ENCODE data around the gene AMTN.
A peak's percentile ranks its signal among the peaks of the same experiment; 100 is the strongest.
"Not testable (repeated sequence)": the region's sequence is repeated elsewhere in the genome, so short reads cannot be mapped to it uniquely, and the experiment has no call there.

The AMTN gene
- total RNA-seq, result 0 to 0.12 (median 0) reads per million in 18 experiments

GRCh38 chr4:70518269-70518668 lies at the start of gene AMTN:
Gene AMTN, plus strand, starts transcription at chr4:70518569. Its CDS starts 209 bp downstream, at chr4:70518778.
- DNase-seq, result no peak

- DNase-seq, result no peak
These were observed 46.5 kb upstream of the AMTN start, which contains the start of gene MUC7 for GRCh38 chr4:70471897-70472296. Gene MUC7, plus strand, starts transcription at chr4:70472197. Its CDS starts 1,825 bp downstream, at chr4:70474022.

- DNase-seq, result no peak
These were observed 44.7 kb upstream of the AMTN start for GRCh38 chr4:70473679-70474078.

DNA sequence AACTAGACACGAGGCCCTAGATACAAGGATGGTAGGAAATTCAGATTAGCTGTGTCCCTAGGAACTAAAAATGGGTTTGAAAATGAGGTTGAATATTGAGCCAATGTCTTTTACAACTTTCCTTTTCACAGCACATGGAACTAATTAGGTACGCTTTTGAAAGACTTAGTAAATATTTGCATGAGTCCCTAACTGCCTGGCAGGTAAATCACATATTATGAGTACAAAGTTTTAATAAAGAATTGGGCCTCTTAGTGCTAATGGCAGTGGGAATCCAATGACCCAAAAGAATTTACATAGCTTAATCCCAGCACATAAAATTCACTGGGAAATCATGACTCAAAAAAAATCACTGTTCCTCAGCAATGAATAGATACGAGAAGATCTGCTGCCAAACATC lies 29.6 kb upstream of the AMTN start:
- DNase-seq, result no peak

DNA sequence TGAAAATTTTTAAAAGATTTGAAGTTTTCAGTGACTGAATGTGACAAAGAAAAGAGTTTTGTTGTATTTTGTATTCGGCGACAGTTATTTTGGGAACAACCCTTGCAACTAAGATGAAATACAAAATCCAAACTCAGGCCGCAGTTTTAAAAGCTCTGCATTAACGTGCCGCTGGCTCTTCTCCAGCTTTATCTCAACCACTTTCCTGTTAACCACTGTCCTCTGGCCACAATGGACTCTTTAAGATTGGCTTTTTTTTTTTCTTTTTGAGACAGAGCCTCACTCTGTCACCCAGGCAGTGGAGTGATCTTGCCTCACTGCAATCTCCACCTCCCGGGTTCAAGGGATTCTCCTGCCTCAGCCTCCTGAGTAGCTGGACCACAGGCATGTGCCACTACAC lies 22.1 kb upstream of the AMTN start:
- no peak for DNase-seq

DNA sequence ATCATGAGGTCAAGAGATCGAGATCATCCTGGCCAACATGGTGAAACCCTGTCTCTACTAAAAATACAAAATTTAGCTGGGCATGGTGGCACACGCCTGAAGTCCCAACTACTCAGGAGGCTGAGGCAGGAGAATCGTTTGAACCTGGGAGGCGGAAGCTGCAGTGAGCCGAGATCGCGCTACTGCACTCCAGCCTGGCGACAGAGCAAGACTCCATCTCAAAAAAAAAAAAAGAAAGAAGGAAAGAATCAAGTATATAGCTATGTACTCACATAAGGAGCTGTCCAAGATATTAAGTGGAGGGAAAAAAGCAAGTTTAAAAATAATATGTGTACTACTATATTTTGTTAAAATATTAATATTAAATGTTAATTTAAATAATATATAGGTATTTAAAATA lies 16.5 kb upstream of the AMTN start:
- not testable (repeated sequence) for DNase-seq

GRCh38 chr4:70504733-70505132 lies 13.6 kb upstream of the AMTN start:
- DNase-seq, result no peak

DNA sequence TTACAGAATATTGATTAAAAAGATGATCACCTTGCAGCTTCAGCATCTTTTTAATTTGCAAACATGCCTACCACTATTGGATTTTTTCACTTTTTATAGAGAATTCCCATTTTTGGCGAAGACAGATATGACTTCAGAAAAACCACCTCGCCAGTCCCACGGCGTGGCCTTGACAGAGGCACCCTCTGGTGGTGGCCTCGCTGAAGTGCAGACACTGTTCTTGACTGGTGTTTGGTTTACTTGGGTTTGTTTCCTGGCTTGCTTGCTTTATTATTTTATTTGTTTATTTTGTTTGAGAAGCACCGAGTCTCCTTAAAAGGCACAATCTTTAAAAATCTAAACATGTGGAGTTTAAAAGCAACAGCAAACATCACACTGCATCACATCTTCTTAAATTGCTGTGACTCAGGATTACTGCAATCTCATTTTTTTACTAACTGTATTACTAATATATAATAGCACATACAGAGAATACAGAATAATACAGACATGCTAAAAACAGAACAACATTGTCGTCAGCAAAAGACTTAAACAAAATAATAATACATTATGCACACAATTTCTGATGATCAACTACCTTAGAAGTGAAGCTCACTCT lies 13.1 kb upstream of the AMTN start:
- peak; percentile 26 to 47 for DNase-seq

- no peak for DNase-seq
These were observed 9.6 kb upstream of the AMTN start for GRCh38 chr4:70508801-70509200.

GRCh38 chr4:70511365-70511764 lies 7.0 kb upstream of the AMTN start:
- no peak for DNase-seq

DNA sequence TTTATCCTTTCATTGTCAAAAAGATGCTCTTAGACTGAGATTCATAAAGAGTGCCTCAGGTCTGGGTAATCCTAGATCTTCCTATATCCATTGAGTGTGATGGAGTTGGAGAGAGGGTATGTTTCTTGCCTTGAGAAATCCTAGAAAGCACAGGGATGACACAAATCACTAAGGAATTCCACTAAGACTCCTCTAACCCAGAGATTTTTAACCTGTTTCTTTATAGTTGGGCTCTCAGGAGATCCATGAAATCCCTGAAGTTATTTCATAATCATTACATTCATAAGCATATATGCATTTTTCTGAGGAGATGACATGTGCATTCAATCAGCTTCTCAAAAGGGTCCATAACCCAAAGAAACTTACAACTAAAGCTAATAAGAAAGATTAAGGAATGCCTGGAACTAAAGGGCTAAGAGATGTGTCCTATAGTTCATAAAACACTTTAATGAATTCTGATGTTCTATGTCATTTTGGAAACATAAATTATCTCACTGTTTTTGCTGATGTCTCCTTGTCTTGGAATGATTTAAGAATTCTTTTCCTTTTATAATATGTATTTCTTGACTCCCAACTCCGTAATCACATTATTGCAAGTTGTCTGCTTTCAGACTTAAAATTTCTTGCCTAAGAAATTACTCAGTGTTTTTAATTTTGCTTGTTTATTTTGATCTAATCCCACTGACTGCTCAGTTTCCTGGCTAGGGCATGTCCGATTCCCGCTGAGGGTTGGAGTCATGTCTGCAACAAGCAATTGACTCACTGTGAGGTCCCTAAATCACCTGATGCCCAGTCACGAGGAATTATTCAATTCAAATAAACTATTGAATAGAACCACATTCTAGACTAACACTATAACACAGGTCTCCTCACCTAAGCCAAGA lies 2.8 kb upstream of the AMTN start:
- DNase-seq, result no peak

- DNase-seq, result no peak
These were observed 347 bp downstream of the AMTN start for GRCh38 chr4:70518716-70519115.

DNA sequence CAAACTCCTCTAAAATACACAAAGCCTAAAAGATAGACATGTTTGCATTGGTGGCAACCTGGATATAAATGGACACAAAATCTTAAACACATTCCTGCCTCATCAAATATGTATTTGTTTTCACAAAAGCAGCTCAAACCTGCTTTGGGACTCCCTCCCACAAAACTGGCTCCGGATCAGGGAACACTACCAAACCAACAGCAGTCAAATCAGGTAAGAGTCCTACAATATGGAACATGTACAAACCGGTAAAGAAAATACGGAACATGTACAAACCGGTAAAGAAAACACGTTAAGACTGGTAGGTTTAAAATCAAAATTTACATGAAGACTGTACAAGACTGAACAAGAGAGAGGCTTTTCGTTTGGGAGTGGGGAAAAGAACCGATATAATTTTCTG lies 4.3 kb downstream of the AMTN start:
- no peak for DNase-seq

GRCh38 chr4:70530997-70531396 lies 12.6 kb downstream of the AMTN start:
- DNase-seq, result no peak

- DNase-seq, result no peak
These were observed 13.6 kb downstream of the AMTN start for GRCh38 chr4:70531981-70532380.

- no peak for DNase-seq
These were observed 14.8 kb downstream of the AMTN start for GRCh38 chr4:70533211-70533610.

DNA sequence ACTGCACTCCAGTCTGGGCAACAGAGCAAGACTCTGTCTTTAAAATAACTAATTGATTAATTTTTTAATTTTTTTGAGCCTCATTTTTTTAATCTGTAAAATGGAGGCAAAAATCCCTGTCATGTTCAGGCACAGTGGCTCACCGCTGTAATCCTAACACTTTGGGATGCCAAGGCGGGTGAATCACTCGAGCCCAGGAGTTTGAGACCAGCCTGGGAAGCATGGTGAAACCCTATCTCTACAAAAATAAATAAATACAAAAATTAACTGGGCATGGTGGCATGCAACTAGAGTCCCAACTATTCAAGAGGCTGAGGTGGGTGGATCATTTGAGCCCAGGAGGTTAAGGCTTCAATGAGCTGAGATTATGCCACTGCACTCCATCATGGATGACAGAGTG lies 15.4 kb downstream of the AMTN start:
- no peak for DNase-seq

GRCh38 chr4:70534886-70535285 lies 16.5 kb downstream of the AMTN start:
- DNase-seq, result not testable (repeated sequence)

DNA sequence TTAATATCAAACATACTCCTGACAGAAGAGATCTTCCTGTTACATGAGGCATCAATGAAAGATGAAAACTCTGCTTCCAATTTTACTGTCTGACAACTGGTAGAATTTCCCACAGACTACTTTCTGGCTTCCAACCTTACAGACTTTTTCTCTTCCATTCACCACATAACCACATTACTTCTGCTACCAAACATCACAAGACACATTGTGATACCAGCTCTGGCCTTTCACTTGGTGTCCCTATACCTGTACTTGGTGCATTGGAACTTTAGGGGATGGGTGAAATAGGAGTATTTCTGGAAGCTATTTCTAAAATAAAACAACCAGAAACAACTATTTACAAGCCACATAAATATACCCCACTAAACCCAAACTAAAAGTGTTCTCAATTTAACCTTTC lies 20.5 kb downstream of the AMTN start:
- DNase-seq, result no peak

- DNase-seq, result peak in 1 of 2 donors; percentile 1
These were observed 26.0 kb downstream of the AMTN start for GRCh38 chr4:70544279-70544868.

DNA sequence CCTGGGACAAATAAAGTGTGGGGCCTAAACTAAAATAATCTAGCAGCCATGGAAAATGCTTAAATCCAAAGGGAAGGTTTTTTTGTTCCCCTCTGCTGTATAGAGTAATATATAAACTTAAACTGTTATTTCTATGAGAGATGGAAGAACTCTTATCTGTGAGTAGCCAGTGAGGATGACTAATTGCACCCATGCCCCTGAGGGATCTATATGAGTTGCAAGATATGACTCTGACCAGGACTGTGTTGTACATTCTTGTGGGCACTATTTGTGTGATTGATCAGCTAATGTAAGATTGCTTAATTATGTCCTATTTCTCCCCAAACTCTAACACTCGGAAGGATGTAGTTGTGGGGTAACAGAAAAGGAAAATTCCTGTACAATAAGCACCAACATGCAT lies 38.5 kb downstream of the AMTN start:
- DNase-seq, result no peak

DNA sequence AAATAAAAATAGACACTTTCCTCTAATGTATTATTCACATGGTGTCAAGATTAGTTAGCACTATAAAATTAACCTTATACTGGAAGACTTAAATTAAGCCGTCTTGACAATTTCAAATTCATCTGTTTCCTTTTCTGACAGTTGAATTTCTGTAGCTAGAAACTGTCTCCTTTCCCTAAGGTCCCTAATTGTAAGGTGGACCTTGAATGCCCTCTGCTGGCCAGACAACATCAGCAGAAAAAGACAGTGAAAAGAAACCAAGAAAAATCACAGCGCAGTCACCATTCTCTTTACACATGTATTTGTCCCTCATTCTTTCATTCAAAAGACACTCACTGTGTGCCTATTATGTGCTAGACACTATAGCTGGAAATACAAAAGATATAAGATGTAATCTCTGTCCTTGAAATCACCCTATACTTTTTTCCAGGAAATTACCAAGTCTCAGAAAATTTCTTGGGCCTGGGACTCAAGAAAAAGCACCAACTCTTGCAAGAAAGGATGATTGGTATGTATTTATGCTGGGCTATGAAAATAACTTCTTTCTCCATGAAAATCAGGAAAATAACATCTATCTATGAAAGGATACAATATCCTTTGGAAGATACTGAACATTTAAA lies 41.0 kb downstream of the AMTN start:
- peak; percentile 45 to 52 for DNase-seq

- DNase-seq, result no peak
These were observed 41.6 kb downstream of the AMTN start for GRCh38 chr4:70559924-70560323.
